ENCODE measurements around the gene VWA8. TPM values are rescaled to one million over a fixed set of nuclear protein-coding genes. Genes with fewer than 3 reads are reported as not detected.

Gene VWA8
- total and polyA plus RNA-seq, 2 of the 13 experiments (the other 11 are each of a cell fraction or from before 2014, with no cell fraction given): 9.1 to 17.3 TPM

- FAIRE-seq (no peak), DNase-seq (ENCODE audit: low spot score) (no peak), ATAC-seq (no peak)
- H3K27me3 ChIP-seq (ENCODE audit: control insufficient read depth in 1 of 2, insufficient read depth in 2 of 2, low read length in 2 of 2): no peaks in the 10 kb centered on the region
- CTCF ChIA-PET (ENCODE audit: low intra/inter-chr PET ratio, low total read pairs): no interaction called here
- no peak for TF ChIP-seq MAX (IDR thresholded peaks at IDR 0.05)
- no peak for TF ChIP-seq RNF219 (CRISPR knock-in tag; IDR thresholded peaks at IDR 0.05)
- TF ChIP-seq PCBP1 (IDR thresholded peaks at IDR 0.05; ENCODE audit: borderline replicate concordance, low read depth, low read length): no peak
- TF ChIP-seq ZNF775 (CRISPR knock-in tag; IDR thresholded peaks at IDR 0.05; ENCODE audit: borderline replicate concordance): no peak
- no peak for TF ChIP-seq SMARCE1 (IDR thresholded peaks at IDR 0.05; ENCODE audit: borderline replicate concordance)
- TF ChIP-seq ZNF839 (CRISPR knock-in tag; IDR thresholded peaks at IDR 0.05; ENCODE audit: borderline replicate concordance): no peak
- TF ChIP-seq KDM2A (CRISPR knock-in tag; IDR thresholded peaks at IDR 0.05; ENCODE audit: borderline replicate concordance, low read depth): no peak
- TF ChIP-seq KDM6A (CRISPR knock-in tag; IDR thresholded peaks at IDR 0.05; ENCODE audit: low read depth): no peak
- TF ChIP-seq ATF1 (CRISPR knock-in tag; IDR thresholded peaks at IDR 0.05): no peak
- no peak for TF ChIP-seq ZNF407 (CRISPR knock-in tag; IDR thresholded peaks at IDR 0.05; ENCODE audit: not compliant biosample characterization)
- no peak overlapping the region for H3K9ac ChIP-seq (ENCODE audit: insufficient read depth, low read depth, low read length)
- H3K4me2 ChIP-seq (ENCODE audit: low read depth, low read length): no peak overlapping the region
- H4K20me1 ChIP-seq (ENCODE audit: insufficient read depth, low read length): no peaks in the 10 kb centered on the region
- no peak overlapping the region for H2AFZ ChIP-seq (ENCODE audit: low read length)
- H3K4me3 ChIP-seq (replicated peaks in 1 of 3; ENCODE audit: insufficient read depth in 1 of 3, low read depth in 2 of 3, low read length in 3 of 3): no peak overlapping the region
- H3K36me3 ChIP-seq (replicated peaks in 1 of 2; ENCODE audit: control insufficient read depth in 1 of 2, insufficient read depth in 2 of 2, low read length in 2 of 2): no peaks in the 10 kb centered on the region
- no peaks in the 10 kb centered on the region for H3K9me3 ChIP-seq (ENCODE audit: low read length)
- intact Hi-C loops (cut with micrococcal nuclease; ENCODE audit: unreplicated experiment): loop anchor here (5.0 kb wide), 1 partner anchor 580 kb away; no protein-coding TSS in a partner anchor
- peaks cover 18% of the 10 kb centered on the region for H3K4me1 ChIP-seq (ENCODE audit: insufficient read depth, low read length)
- WGBS (ENCODE audit: low lambda C conversion rate): 43% methylated on average over 6 of the region's 10 CpGs
- H3K27ac ChIP-seq (ENCODE audit: extremely low read length, insufficient read depth, low read length): no peak overlapping the region
- in situ Hi-C loops (cut with HindIII; ENCODE audit: extremely low pct_ligation_motif_present, low pct_unique_long_range_greater_than_20kb): no loop called here
- H3K79me2 ChIP-seq (ENCODE audit: insufficient read depth, low read length): no peaks in the 10 kb centered on the region
- POLR2A ChIA-PET: no interaction called here
- BruUV-seq (replicated peaks): no TSS peak
Measured at GRCh38 chr13:41542281-41542680, 418.6 kb downstream of the VWA8 start.
